GM13977 (cell line): ENCODE results near the gene CCND2.
A peak's percentile ranks its signal among the peaks of the same experiment; 100 is the strongest.

Experiments
- DNase-seq: peaks from one replicate; pipeline ENCODE4 v3.0.0; 2012; ENCODE audit warnings: low spot score
- CTCF ChIP-seq: IDR thresholded peaks from 2 replicates; pipeline ENCODE4 v1.5.1; 2012; ENCODE audit warnings: mild to moderate bottlenecking, control low read depth; ENCODE audit not compliant: insufficient read depth; ENCODE audit errors: extremely low read depth, missing control alignments
- in situ Hi-C: fragments of 300-500 bp; cut with MboI; formaldehyde crosslinking; loops from one replicate; pipeline ENCODE4 v1.12.0; 2022; ENCODE audit warnings: low sequenced_read_pairs, low pct_unique_long_range_greater_than_20kb, mixed read lengths, inconsistent platforms; ENCODE audit not compliant: unreplicated experiment

CCND2 gene

GRCh38 chr12:4244868-4245267 is 28.7 kb upstream of the CCND2 start:
- in situ Hi-C loops = no loop called here
- DNase-seq = no peak
- no peak for TF ChIP-seq CTCF

DNA sequence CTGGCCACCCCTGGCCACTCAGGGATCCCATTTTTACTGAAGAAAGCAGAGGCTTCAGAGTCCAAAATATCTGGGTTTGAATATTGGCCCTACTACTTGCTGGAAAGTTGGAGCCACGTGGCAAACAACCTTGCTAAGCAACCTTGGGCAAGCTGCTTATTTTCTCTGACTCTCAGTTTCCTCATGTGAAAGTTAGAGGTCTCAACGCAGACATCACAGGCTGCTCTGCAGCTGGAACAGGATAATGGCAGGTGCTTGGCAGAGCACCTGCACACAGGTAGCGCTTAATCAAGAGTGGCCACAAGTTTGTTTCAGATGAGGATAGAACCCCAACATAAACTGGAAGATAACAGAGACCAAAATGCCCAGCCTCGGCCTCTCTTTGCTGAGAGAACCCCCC is 28.1 kb upstream of the CCND2 start:
- in situ Hi-C loops = no loop called here
- no peak for DNase-seq
- no peak for TF ChIP-seq CTCF

DNA sequence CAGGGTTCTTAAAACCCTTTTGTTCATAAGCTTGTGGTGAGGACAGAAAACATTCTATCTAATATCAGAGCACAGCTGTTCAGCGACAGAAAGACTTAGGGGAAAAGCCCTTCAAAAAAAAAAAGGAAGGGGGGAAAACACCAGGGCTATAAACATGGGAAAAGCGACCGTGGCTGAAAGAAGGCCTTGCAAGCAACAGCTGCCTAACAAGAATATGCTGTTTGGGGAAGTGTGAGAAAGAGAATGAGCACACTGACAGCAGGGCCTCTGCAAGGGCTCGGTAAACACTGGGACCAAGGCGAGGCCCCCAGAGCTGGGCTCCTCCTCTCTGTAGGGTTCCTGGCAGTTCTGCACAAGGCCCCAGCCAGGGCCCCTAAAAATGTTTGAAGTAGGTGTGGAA is 27.4 kb upstream of the CCND2 start:
- TF ChIP-seq CTCF = no peak
- in situ Hi-C loops = no loop called here
- peak; percentile 77 for DNase-seq

GRCh38 chr12:4250691-4251090 is 22.9 kb upstream of the CCND2 start:
- no peak for DNase-seq
- in situ Hi-C loops = no loop called here
- no peak for TF ChIP-seq CTCF

DNA sequence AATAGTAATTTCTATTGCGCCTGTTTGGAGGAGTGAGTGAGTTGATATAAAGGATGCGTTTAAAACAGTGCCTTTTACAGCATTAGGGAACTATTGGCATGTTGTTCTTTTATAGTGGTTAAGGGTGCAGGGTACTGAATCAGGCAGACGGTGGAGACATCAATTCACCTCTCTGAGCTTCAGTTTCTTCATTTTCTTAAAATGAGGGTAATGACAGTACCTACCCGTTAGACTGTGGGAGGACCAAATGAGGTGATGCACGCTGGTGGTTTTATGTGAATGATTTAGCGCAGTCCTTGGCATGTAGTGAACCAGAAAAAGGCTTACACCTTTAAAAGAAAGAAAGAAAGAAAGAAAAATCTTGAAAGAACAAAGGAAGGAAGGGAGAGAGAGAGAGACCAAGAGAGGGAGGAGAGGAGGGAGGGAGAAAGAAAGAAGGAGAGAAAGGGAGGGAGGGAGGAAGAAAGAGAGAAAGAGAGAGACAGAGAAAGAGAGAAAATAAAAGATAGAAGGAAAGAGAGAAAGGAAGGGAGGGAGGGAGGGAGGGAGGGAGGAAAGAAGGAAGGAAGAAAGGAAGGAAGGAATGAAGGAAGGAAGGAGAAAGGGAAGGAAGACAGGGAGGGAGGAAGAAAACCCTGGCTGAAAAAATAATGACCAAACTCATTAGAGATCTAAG is 22.2 kb upstream of the CCND2 start:
- in situ Hi-C loops = no loop called here
- no peak for DNase-seq
- no peak for TF ChIP-seq CTCF

- in situ Hi-C loops = no loop called here
- TF ChIP-seq CTCF = no peak
- no peak for DNase-seq
Observed at GRCh38 chr12:4251967-4252366, 21.6 kb upstream of the CCND2 start.
